Prostate gland (tissue), 2 donors: ENCODE data around the gene CRTC3.

Source experiments
- CTCF ChIP-seq, 4 experiments: fragments of 200-600 bp in 2 of 4; fragments of 450-650 bp in 2 of 4; sonication (generic) in 2 of 4; IDR thresholded peaks; 1 replicate in 3 of 4; 2 replicates in 1 of 4; pipeline ENCODE4 v1.5.1; 2016 to 2019; ENCODE audit warnings: antibody characterized with exemption in 4 of 4, mild to moderate bottlenecking in 2 of 4, moderate library complexity in 2 of 4
- POLR2A ChIP-seq: fragments of 450-650 bp; IDR thresholded peaks from one replicate; pipeline ENCODE4 v1.6.1; 2016; ENCODE audit warnings: antibody characterized with exemption, mild to moderate bottlenecking
- POLR2AphosphoS5 ChIP-seq: sonication (generic); formaldehyde crosslinking; IDR thresholded peaks from one replicate; pipeline ENCODE4 v1.6.1; 2017; ENCODE audit warnings: antibody characterized with exemption

GRCh38 chr15:90580946-90581345, 51.2 kb downstream of the CRTC3 start:
- TF ChIP-seq POLR2A (no peak), CTCF (IDR thresholded peaks at IDR 0.05) (no peak), POLR2AphosphoS5 (no peak)
